ENCODE results near the gene GTF2H4.

Gene GTF2H4

GRCh38 chr6:30955367-30956042 is 47.5 kb downstream of the GTF2H4 start:
- peak; percentile 64 for DNase-seq (ENCODE audit: low spot score)

GRCh38 chr6:30957716-30958115 is 49.7 kb downstream of the GTF2H4 start:
- DNase-seq (ENCODE audit: low spot score), result no peak

- DNase-seq (ENCODE audit: low spot score), result peak; percentile 70
Observed at GRCh38 chr6:30960907-30961673, 53.1 kb downstream of the GTF2H4 start.

GRCh38 chr6:30962716-30963115 is 54.7 kb downstream of the GTF2H4 start:
- DNase-seq (ENCODE audit: low spot score), result no peak

GRCh38 chr6:30963641-30964040 is 55.6 kb downstream of the GTF2H4 start:
- peak; percentile 35 for DNase-seq (ENCODE audit: low spot score)

Measured in kidney tubule cell (primary cell).